Body of pancreas (tissue), 4 donors: ENCODE results near the gene LYST.
"Not testable (repeated sequence)": the region's sequence is repeated elsewhere in the genome, so short reads cannot be mapped to it uniquely, and the experiment has no call there.

ENCODE experiments used
- POLR2A ChIP-seq, 3 donors: fragments of 450-650 bp; IDR thresholded peaks; one replicate each; pipeline ENCODE4 v1.6.1; 2016; ENCODE audit warnings: antibody characterized with exemption in 3 of 3, mild to moderate bottlenecking in 2 of 3
- TF ChIP-seq, protein P1 (sequence below), 7 experiments: fragments of 450-650 bp in 4 of 7; fragments of 200-600 bp in 3 of 7; sonication (generic) in 3 of 7; IDR thresholded peaks; one replicate each; pipeline ENCODE4 v1.5.1; 2016 to 2019; ENCODE audit warnings: antibody characterized with exemption in 7 of 7

- TF ChIP-seq, protein P1, sequence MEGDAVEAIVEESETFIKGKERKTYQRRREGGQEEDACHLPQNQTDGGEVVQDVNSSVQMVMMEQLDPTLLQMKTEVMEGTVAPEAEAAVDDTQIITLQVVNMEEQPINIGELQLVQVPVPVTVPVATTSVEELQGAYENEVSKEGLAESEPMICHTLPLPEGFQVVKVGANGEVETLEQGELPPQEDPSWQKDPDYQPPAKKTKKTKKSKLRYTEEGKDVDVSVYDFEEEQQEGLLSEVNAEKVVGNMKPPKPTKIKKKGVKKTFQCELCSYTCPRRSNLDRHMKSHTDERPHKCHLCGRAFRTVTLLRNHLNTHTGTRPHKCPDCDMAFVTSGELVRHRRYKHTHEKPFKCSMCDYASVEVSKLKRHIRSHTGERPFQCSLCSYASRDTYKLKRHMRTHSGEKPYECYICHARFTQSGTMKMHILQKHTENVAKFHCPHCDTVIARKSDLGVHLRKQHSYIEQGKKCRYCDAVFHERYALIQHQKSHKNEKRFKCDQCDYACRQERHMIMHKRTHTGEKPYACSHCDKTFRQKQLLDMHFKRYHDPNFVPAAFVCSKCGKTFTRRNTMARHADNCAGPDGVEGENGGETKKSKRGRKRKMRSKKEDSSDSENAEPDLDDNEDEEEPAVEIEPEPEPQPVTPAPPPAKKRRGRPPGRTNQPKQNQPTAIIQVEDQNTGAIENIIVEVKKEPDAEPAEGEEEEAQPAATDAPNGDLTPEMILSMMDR (IDR thresholded peaks at IDR 0.05): not testable (repeated sequence)
- TF ChIP-seq POLR2A (IDR thresholded peaks at IDR 0.05): not testable (repeated sequence)
Measured at GRCh38 chr1:235845656-235846107, 21.0 kb downstream of the LYST start.
